Measurements from ENCODE around the gene LMNB1.
A peak's percentile ranks its signal among the peaks of the same experiment; 100 is the strongest.
"Not testable (repeated sequence)": the region's sequence is repeated elsewhere in the genome, so short reads cannot be mapped to it uniquely, and the experiment has no call there.

LMNB1 gene

DNA sequence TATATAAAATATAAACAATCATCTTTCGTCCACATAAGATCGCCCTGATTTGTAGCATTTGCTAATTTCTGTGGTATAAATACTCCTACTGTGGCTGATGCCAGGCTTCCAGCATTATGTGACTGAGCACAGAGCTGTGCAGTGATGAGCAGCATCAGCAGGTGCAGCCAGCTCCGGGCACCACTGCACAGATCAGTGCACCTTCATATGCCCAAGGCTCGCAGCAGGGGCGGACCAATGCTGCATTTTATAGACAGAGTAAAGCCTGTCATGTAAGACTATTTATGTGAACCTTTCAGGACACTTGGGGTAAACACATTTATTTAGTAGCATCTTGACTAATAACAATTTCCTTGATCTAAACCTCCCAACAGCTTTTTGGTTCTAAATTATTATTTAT lies 53.1 kb downstream of the LMNB1 start:
- DNase-seq: no peak

DNA sequence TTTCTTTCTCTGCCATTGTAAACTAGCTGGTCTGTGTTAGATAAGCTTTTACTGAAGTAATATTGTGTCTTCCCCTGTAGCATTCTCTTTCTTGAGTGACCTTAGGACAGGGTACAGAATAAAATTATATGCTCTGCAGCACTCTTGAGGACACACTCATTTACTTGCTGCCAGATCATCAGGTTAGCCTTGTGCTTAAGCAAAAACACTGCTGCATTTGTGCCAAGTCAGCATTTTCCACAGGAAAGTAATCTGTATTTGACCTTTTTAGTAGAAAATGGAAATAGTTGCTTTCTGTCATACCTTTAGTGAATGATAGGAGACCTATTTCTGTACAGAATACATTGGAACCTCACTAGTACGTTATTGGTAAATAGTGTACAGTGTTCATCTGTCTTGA lies 54.2 kb downstream of the LMNB1 start:
- no peak for DNase-seq

DNA sequence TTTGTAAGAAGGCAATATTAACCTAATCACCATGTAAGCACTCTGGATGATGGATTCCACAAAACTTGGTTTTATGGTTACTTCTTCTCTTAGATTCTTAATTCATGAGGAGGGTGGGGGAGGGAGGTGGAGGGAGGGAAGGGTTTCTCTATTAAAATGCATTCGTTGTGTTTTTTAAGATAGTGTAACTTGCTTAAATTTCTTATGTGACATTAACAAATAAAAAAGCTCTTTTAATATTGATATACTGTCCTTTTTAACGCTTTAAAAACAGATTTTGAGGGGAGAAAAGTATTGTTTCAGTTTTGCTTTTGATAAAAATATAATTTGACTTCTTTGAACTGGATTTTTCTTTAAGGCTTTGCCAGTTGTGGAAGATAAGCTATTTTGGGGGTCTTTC lies 59.8 kb downstream of the LMNB1 start:
- no peak for DNase-seq

DNA sequence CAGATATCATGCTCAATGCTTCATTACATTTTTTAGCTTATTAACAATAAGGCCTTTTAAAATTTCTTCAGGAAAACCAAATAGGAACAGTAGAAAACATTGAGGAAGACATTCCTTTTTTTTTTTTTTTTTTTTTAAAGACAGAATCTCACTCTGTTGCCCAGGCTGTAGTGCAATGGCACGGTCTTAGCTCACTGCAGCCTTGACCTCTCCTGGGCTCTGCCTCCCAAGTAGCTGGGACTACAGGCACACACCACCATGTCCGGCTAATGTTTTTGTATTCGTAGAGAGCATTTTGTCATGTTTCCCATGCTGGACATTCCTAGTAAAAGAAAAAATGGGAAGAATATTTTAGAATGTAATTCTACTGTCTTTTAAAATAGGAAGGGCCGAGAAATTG lies 60.3 kb downstream of the LMNB1 start:
- DNase-seq: no peak

DNA sequence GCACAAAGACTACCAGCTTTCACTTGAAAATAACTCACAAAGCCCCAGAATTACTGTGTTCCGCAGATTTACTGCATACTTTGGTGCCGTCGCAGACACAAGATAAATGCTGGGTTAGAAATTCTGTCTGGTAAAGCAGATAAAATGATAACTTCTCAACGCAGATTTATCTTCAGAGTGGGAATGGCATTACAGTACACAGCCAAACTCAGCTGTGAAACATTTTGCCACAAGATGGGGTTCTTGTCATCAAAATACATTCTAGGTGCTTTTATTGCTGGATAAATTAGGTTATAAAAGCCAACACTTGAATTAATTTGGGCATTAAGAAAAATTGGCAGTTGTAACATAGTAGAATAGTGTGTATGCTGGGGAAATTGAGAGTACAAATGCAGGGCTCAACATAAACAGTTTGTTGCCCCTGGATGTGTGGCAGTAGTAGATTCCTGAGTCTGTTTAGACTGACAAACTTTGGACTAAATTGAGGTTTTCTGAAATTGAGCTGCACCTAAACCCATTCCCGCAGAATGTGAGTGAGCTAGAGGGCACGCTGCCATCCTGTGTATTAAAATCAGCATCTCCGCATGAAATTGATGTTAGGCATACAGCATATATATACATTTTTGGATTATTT lies 61.1 kb downstream of the LMNB1 start:
- no peak for DNase-seq

DNA sequence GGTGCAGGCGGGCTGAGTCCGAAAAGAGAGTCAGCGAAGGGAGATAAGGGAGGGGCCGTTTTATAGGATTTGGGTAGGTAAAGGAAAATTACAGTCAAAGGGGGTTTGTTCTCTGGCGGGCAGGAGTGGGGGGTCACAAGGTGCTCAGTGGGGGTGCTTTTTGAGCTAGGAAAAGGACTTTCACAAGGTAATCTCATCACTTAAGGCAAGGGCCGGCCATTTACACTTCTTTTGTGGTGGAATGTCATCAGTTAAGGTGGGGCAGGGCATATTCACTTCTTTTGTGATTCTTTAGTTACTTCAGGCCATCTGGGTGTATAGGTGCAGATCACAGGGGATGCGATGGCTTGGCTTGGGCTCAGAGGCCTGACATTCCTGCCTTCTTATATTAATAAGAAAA lies 62.5 kb downstream of the LMNB1 start:
- not testable (repeated sequence) for DNase-seq

DNA sequence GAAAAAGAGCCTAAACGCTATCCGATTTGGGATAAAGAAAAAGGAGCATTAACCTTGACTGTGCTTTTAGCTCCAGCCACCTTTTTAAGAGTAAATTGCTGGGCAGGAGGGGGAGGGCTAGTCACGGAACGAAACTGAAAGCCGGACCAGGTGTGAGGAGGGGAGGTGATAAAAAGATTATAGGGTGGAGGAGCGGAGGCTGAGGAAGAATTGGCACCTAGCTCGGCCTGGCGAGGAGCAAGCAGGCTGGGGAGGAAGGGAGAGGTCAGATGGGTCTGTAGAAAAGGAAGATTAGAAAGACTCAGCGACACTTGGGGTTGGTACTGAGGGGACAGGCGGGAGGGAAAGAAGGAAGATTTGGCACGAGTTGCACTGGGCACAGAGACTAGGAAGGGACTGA lies 66.4 kb downstream of the LMNB1 start:
- DNase-seq: not testable (repeated sequence)

DNA sequence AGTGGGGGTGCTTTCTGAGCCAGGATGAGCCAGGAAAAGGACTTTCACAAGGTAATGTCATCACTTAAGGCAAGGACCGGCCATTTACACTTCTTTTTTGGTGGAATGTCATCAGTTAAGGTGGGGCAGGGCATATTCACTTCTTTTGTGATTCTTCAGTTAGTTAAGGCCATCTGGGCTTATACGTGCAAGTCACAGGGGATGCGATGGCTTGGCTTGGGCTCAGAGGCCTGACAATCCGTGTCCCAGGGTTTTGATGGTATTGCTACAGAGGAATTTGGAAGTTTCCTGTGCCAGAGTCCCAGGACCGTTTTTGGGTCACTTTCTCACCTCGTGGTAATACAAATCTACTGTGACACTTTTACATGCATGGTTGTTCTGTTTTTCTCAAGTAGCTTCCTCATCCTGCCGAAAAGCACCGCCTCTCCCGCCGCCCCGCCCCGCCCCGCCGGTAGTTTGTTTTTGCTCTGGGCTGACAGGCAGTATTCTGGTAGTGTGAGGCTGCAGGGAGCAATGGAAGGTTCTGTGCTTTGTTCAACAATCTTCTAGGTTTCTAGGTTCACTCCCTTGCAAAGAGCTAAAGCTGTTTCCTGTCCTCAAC lies 68.6 kb downstream of the LMNB1 start:
- peak; percentile 54 to 55 for DNase-seq

DNA sequence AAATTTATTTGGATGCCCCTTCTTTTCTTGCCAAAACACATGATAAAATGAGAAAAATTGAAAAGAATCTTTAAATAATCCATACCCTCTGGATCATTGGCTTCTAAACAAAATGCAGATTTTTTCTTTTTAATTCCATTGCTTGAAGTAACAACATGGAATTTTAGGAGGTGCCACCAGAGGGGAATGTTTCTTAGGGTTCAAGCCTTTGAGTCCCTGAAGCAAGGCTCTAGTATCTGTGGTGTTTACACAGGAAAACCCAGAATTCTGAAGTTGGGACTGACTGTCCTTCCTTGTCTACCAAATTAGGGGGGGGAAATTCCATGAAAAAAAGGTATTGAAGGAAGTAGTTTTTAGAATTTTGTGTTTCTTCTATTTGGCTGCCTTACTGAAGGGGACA lies 69.4 kb downstream of the LMNB1 start:
- no peak for DNase-seq

DNA sequence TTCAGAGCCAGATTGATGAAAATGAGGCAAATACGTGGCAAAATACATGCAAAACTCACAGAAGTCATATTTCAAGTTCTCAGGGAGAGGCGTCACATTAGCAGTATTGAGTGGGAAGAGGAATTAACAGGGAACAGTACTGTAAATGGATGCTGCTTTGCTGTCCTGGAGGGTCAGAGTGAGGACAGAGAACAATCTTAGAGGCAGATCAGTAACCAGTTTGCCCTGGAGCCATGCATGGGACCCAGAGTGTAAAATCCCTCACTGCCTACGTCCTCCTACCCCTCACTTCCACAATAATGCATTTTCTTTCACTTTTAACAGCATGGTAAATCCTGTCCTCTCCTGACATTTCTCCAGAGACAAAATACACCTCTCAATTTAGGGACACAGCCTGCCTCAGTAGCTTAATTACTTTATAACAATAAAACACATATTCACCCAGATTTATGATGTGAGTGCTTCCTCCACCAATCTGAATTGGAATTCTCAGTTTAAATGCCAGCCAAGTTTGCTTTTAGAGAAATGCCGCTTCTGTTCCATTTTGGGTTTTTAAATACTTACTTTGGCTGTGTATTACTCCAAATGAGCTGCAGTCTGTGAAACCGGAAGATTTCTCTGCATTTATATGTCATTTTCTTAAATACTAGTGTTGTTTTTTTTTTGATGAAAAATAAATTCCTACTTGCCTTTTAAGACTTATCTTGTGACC lies 70.0 kb downstream of the LMNB1 start:
- no peak for DNase-seq

DNA sequence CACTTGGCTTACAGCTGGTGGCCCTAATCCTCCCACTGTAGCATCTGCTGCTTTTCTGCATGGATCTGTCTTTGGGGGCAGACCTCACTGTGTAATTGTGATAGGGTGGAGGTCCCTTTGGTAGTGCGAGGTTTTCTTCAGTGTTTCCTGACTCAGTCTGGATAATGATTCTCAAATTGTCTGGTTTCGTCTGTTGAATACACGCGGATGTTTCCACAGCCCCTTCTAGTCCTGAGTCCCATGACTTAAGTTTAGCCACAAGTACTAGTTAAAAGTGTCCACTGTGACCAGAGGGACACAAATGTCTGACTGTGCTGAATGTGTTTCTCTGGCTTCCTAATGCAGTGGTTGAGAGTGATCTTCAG lies 70.5 kb downstream of the LMNB1 start:
- no peak for DNase-seq

DNA sequence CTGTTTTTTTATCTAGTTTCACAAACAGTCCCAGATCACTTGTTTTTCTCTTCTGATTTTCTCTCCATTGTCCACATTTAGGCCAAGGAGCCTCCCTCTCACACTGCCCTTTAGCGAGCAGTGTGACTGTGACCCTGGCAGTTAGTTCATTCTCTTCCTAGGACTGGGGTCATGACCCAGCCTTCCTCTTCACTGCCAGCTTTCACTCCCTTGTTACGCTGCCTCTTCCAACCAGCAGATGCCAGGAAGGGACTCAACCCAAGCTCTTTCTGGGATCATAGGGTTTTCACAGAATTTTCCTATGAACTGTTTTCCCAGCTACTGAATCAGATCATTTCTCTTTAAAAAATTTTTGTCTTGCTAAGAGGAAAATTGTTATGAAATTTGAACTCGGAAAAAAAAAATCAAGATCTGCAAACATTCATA lies 70.9 kb downstream of the LMNB1 start:
- DNase-seq: no peak

DNA sequence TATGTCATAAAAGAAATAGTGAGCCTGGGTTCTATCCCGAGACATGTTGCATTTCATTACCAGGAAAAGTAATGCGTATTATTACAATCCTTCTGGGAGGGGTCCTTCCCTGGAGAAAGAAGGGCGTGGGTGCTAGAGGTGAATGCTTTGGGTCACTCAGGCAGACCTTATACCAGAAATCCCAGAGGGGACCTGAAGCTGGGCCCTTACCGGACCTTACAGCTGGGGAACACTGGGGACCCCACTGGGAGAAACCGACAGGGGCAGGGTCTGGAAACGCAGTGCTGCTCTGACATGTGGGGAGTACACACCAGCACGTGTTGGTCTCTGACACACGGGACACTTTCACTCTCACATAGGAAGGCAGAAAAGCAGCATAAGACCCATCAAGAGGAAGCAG lies 71.3 kb downstream of the LMNB1 start:
- no peak for DNase-seq

DNA sequence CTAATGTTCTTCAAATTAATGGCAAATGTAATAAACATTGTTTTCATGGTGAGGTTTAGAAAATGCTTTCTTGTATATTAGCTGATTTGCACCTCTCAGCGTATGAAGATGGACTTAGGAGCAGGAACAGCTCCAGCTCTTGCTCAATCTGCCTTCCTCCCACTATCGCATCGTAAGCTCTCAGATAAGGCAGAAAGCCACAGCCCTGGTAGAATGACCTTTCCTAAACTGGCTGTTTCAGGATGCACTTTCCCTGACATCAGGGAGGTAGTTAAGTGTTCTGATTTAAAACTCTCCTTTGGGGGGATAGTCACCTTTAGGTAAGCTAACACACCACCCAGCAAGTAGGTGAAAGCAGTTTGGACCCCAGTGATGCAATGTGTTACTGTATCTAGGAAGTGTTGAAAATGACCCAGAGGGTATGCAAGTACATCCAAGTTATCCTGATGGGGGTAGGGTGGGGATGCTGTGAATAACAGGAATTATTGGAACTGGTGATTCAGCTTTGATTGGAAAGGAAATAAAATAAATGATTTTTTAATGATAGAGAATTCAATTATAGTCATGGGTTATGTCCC lies 72.3 kb downstream of the LMNB1 start:
- DNase-seq: no peak

DNA sequence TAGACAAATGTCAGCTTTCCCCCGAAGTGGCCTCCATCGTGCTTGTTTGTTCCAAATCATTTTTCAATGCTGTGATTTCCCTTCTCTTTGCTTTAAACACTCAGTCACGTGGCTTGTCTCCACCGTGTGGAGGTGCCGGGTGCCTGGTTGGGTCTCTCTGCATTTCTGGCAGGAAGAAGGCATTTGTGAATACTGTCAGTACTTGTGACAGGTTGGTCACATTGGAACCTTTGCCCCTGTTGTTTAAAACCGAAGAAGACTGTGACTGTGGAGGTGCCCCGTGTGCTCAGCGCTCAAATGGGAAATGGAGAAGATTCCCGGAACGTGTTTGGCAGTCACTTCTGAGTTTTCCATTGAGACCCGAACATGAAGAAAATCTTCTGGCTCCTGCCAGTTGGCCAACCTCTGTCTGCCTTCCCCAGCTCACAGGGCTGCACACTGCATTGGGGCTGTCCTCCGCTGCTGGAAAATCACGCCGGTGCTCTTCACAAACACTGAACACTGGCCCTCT lies 74.6 kb downstream of the LMNB1 start:
- DNase-seq: no peak

DNA sequence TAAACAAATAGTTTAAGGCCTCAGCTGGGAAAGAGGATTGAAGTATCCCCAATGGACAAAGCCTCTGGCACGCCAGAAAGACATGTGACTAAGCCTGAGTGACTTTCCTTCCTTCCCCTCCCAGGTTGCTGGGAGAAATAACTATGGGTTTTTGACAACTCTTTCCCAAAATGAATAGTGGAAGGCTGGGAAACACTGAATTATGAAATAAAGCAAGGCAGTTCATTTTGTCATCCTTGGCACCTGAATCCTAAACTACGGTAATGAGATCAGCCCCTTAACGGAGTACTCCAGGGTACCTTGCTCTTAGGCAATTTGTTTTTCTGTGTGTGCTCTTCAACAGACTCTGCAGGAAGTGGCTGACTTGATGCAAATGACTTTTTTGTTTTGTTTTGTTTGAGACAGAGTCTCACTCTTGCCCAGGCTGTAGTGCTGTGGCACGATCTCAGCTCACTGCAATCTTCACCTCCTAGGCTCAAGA lies 75.2 kb downstream of the LMNB1 start:
- no peak for DNase-seq

DNA sequence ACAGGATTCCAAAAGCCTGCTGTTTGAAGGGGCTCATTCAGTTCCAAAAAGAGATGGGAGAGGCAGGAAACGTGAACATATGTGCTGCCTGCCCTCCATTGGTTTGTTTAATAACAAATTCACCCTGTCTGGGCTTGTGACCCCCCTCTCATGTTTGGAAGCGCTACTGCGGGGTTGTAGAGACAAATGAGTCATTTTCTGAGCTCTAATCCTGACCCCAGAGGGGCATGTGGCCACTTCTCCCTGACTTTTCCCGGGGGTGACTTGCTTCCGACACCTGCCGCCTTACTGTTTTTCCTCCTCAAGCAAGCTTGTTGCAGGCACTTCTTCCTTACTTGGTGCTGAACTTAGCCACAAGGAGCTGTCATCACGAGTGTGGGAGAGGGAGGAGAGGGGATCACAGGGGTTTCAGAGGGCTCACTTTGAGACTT lies 75.9 kb downstream of the LMNB1 start:
- DNase-seq: no peak

DNA sequence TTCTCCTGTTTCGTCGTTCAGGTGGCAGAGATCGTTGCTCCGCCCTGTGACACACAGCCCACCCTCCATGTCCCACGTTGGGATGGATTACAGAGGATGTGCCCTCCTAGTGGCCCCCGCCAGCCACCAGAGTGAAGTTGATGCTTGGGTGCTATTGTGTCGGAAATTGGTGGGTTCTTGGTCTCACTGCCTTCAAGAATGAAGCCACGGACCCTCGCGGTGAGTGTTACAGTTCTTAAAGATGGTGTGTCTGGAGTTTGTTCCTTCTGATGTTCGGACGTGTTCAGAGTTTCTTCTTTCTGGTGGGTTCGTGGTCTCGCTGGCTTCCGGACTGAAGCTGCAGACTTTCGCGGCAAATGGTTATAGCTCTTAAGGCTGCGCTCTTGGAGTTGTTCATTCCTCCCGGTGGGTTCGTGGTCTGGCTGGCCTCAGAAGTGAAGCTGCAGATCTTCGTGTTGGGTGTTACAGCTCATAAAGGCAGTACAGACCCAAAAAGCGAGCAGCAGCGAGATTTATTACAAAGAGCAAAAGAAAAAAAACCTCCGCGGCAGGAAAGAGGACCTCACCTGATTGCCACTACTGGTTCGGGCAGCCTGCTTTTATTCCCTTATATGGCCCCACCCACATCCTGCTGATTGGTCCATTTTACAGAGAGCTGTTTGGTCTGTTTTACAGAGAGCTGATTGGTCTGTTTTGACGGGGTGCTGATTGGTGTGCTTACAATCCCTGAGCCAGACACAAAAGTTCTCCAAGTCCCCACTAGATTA lies 76.8 kb downstream of the LMNB1 start:
- DNase-seq: not testable (repeated sequence)

DNA sequence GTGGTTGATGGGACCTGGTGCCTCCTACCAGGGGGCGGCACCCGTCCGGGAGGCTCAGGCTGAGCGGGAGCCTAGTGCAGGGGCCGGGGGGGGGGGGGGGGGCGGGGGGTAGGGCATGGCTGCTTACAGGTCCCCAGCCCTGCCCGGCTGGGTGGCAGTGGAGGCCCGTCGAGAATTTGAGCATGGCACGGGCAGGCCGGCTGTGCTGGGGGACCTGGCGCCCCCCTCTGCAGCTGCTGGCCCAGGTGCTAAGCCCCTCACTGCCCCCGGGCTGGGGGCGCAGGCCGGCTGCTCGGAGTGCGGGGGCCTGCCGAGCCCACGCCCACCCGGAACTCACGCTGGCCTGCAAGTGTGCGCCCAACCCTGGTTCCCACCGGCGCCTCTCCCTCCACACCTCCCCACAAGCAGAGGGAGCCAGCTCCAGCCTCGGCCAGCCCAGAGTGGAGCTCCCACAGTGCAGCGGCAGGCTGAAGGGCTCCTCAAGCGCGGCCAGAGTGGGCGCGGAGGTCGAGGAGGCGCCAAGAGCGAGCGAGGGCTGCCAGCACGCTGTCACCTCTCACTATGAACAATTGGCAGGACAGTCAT lies 77.7 kb downstream of the LMNB1 start:
- no peak for DNase-seq

DNA sequence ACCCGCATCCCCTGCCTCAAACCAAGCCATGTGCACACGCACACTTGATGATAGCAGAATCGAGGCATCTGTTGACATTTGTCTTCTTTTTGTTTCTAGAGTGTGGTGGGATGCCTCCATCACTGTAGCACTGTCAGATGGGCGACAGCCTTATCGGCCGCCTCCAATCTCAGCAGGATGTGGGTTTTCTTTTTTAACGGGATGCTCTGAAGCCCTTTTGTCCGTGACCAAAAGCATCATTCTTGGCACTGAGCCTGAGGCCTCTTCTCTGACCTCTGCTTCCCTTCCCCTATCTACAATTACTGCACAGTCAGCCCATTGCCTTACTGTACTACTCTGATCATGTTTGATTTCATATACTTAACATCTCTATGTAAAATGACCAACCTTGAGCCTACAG lies 78.3 kb downstream of the LMNB1 start:
- no peak for DNase-seq

DNA sequence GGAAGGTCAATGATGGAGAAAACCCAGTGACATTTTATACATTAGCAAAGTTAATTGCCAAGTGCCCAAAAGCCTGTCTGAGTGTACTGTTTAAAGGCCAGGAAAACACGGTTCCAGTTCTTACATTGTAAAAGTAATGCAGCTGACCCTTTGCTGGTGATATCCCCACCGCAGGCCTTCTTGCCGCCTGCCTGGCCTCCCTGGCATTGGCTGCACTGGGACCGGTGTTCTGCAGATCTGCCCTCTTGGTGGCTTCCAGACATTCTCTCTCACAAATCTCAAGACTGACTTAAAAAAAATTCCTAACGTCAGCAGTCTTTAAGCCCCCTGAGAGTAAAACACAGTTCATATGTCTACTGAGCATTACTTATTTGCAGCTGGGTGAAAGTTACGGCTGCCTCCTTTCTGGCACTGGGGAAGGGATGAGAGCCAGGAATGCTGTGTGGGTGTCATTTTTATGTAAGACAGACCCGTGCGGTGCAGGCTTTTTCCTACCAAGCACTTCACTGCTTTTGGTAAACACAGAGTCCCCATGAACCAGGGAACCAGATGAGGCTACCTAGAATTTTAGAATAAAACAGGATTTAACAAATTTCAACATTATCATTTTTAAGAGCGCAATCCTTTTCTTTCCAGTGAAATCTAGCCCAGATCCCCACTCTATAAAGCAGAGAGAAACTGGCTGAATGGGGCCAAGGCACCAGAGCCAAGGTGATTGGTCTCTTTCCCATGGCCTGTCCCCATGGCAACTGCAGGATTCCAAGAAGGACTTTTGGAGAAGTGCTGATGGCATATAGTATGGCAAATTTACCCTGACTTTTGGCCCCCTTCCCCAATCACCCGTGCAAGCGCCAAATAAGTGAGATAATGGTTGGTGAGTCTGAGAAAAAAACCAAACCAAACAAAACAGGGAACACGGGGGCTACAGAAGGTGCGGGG lies 80.8 kb downstream of the LMNB1 start:
- no peak for DNase-seq
